D341Med (cell line): ENCODE results near the gene PARD3.
"Not testable (repeated sequence)": the region's sequence is repeated elsewhere in the genome, so short reads cannot be mapped to it uniquely, and the experiment has no call there.

Experiments
- DNase-seq: peaks from one replicate; pipeline ENCODE4 v3.0.0; 2012; ENCODE audit warnings: low spot score

PARD3 gene

DNA sequence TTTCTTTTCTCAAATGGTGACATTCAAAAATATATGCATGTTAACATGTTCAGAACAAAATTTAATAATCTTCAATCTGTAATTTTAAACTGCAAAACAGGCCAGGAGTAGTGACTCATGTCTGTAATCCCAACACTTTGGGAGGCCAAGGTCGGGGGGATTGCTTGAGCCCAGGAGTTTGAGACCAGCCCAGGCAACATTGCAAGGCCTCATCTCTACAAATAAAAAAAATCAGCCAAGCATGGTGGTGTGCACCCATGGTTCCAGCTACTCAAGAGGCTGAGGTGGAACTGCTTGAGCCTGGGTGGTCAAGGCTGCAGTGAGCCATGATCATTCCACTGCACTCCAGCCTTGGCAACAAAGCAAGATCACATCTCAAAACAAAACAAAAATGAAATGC, 394.3 kb downstream of the PARD3 start:
- no peak for DNase-seq

- no peak for DNase-seq
These were observed 394.8 kb downstream of the PARD3 start for GRCh38 chr10:34420273-34420672.

DNA sequence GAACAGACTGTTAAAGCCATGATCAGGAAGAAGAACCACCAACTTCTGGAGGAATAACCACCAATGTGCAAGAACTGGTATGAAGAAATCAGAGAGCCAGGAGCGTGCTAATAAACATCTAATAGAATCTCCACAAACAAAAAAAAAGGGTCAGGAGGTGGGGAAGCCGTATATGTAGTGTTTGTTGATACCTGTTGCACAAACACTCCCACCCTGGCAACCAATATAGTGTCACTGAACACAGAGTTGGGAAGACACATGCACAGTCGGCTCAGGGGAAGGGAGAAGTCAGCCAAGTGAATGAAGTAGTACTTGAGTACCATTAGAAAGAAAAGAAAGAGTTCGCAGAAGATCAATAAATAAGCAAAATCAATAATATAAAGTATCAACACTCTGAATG, 400.1 kb downstream of the PARD3 start:
- no peak for DNase-seq

- DNase-seq: no peak
These were observed 401.1 kb downstream of the PARD3 start for GRCh38 chr10:34413756-34414587.

- DNase-seq: no peak
These were observed 401.9 kb downstream of the PARD3 start for GRCh38 chr10:34413214-34413613.

DNA sequence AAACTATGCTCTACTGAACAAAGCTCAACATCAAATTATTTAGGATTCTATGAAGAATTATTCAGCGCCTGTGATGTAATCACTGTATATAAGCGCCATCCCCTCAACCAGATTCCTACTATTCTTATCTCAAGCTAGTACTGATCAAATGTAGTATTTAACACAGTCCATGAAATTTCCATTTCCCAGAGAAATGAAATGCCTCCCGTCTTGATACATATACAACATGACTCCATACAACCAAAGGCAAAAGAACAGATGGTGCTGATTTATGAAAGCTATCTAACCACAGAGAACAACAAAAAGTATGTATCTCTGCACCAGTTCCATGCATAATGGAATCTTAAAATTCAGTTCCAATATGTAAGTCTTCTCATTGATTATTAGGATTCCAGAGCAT, 406.1 kb downstream of the PARD3 start:
- DNase-seq: no peak

GRCh38 chr10:34408381-34408780, 406.7 kb downstream of the PARD3 start:
- DNase-seq: no peak

DNA sequence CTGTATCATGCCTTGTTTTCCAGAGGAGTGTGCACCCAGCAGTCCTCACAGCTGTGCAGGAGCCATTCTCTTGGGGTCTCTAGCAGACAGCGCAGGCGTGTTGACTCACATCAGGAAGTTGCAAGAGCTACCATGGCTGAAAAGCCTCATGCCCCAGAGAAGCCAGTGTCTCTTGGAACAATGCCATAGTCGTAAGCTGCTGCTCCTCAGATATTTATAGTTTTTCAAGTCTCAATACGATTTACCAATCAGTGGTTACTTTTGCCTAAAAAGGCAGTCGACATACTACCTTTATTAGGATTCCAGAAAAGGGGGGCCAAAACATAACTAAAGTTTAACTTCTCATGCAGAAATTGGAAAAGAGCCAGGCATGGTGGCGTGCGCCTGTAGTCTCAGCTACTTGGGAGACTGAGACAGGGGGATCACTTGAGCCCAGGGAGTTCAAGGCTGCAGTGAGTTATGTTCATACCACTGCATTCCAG, 407.7 kb downstream of the PARD3 start:
- no peak for DNase-seq

DNA sequence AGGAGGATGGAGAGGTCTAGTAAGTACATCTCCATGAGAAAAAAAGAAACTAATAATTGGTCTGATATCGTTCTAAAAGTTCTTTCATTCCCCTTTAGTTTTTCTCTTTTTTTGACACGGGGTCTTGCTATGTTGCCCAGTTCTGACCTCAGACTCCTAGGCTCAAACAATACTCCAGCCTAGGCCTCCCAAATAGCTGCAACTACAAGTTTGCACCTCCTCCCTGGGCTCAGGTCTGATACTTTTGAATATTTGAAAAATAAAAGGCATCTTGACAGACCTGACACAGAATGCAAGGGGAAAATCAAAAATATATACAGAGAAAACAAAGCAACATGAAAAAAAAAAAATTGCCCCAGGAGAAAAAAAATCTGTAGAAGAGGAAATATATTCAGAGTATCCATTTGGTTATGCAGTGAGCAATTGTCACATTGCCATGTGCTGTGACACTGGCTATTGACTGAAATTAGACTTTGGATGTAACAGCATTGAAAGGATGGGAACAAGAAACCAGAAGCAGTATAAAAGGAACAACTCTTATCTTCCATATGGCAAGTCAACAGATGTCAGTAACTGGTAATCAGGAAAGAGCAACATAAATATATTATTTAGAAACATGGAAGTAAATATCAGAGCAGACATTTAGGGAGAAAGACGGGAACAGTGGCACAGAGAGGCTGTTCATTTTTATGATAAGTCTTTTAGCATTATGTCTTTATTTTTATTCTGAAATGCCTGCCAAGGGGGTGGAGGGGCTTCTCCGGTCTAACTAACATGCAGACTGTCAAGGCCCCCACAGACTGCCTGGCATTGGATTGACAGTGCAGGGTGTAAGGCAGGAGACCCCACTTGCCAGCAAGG, 408.4 kb downstream of the PARD3 start:
- no peak for DNase-seq

GRCh38 chr10:34405611-34406462, 409.3 kb downstream of the PARD3 start:
- DNase-seq: no peak

- no peak for DNase-seq
These were observed 411.6 kb downstream of the PARD3 start for GRCh38 chr10:34403512-34403911.

GRCh38 chr10:34400075-34400474, 415.0 kb downstream of the PARD3 start:
- DNase-seq: no peak

GRCh38 chr10:34399013-34399412, 416.1 kb downstream of the PARD3 start:
- DNase-seq: no peak

- no peak for DNase-seq
These were observed 417.8 kb downstream of the PARD3 start for GRCh38 chr10:34397324-34397723.

GRCh38 chr10:34396663-34397062, 418.4 kb downstream of the PARD3 start:
- no peak for DNase-seq

DNA sequence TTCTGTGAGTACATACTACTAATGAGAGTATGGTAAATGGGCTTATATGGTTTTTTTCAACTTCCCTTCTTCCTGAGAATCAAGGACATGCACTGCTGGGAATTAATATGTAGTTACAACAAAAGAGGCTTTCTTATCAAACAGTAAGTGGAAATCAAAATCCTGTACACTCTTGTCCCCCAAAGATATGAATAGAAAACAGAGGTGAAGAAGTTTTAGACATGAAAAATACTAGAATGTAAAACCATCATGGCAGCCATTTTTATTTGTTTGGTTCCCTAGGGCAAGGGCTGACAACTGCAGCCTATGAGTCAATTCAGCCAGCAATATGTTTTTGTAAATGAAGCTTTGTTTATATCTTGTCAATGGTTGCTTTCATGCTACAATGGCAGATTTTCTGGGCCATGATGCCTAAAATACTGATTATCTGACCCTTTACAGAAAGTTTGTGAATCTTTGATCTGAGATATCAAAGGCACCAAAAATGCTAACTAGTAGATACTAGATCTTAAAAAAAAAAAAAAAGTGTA, 422.4 kb downstream of the PARD3 start:
- DNase-seq: no peak

DNA sequence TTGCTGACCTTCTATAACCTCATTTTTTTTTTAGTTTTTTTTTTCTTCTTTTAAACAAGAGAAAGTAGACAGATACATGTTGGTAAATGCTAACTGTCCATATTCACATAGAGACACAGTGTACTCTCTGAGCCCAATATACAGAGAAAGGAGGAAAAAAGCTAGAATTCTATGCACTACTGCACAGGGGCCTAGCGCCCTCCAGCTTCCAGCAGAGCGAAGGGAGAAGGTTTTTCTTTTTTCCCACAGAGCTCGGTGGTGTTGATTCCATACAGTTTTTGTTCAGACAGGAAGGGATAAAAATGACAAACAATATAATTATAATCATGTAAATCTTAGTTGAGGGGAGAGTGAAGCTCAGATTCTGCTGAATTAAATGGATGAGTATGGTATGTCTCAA, 423.9 kb downstream of the PARD3 start:
- not testable (repeated sequence) for DNase-seq

- DNase-seq: no peak
These were observed 425.3 kb downstream of the PARD3 start for GRCh38 chr10:34389801-34390200.

GRCh38 chr10:34386921-34387320, 428.2 kb downstream of the PARD3 start:
- no peak for DNase-seq

GRCh38 chr10:34384372-34384771, 430.7 kb downstream of the PARD3 start:
- no peak for DNase-seq

DNA sequence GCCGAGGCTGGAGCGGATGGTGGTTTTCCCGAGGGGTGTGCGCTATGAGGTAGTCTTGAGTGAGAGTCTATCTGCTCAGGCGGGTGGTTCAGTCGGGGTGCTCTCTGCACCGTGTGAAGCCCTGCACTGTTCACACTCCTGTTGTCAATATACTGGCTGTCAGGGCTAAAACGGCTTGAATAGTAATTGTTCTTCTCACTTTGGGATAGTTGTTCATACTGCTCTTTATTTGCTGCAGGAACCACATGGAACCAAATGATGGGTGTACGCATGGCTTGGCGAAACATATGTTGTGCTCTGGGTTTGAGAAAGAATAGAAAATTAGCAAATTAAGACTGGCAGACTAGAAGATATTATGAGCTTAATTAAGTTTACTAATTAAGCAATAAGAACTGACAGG, 432.5 kb downstream of the PARD3 start:
- DNase-seq: no peak

- no peak for DNase-seq
These were observed 434.2 kb downstream of the PARD3 start for GRCh38 chr10:34380856-34381255.
